IPS DF 4.7 (cell line): ENCODE results near the gene NCAM2.

Experiments used
- DNase-seq: peaks from one replicate; pipeline ENCODE4 v3.0.0-alpha.2; 2013; ENCODE audit warnings: low spot score; ENCODE audit errors: extremely low read depth

Gene NCAM2

GRCh38 chr21:21028275-21028820, 30.1 kb downstream of the NCAM2 start:
- DNase-seq = no peak

GRCh38 chr21:21029164-21029563, 31.0 kb downstream of the NCAM2 start:
- DNase-seq = no peak

GRCh38 chr21:21030311-21030710, 32.1 kb downstream of the NCAM2 start:
- no peak for DNase-seq

- no peak for DNase-seq
These were observed 35.8 kb downstream of the NCAM2 start for GRCh38 chr21:21034036-21034435.

- no peak for DNase-seq
These were observed 41.5 kb downstream of the NCAM2 start for GRCh38 chr21:21039624-21040170.

GRCh38 chr21:21045518-21045917, 47.3 kb downstream of the NCAM2 start:
- DNase-seq = no peak

- DNase-seq = no peak
These were observed 47.9 kb downstream of the NCAM2 start for GRCh38 chr21:21046063-21046462.

GRCh38 chr21:21051109-21052055, 53.2 kb downstream of the NCAM2 start:
- no peak for DNase-seq

- DNase-seq = no peak
These were observed 54.5 kb downstream of the NCAM2 start for GRCh38 chr21:21052672-21053071.

GRCh38 chr21:21057349-21058062, 59.3 kb downstream of the NCAM2 start:
- no peak for DNase-seq

GRCh38 chr21:21063828-21064227, 65.6 kb downstream of the NCAM2 start:
- DNase-seq = no peak

GRCh38 chr21:21064353-21064752, 66.1 kb downstream of the NCAM2 start:
- no peak for DNase-seq

- no peak for DNase-seq
These were observed 69.2 kb downstream of the NCAM2 start for GRCh38 chr21:21067375-21067774.

- no peak for DNase-seq
These were observed 76.1 kb downstream of the NCAM2 start for GRCh38 chr21:21074305-21074704.

- DNase-seq = no peak
These were observed 77.8 kb downstream of the NCAM2 start for GRCh38 chr21:21076051-21076450.

GRCh38 chr21:21076491-21076890, 78.3 kb downstream of the NCAM2 start:
- DNase-seq = no peak

GRCh38 chr21:21079646-21080045, 81.4 kb downstream of the NCAM2 start:
- DNase-seq = no peak

- no peak for DNase-seq
These were observed 86.0 kb downstream of the NCAM2 start for GRCh38 chr21:21084179-21084578.

GRCh38 chr21:21085206-21085605, 87.0 kb downstream of the NCAM2 start:
- no peak for DNase-seq

GRCh38 chr21:21096956-21097355, 98.7 kb downstream of the NCAM2 start:
- no peak for DNase-seq

- DNase-seq = no peak
These were observed 99.3 kb downstream of the NCAM2 start for GRCh38 chr21:21097466-21097865.

- DNase-seq = peak; percentile 36
These were observed 103.7 kb downstream of the NCAM2 start for GRCh38 chr21:21101911-21102310.
